B cell (primary cell): ENCODE data around the gene ADORA2A. TPM values are rescaled to one million over a fixed set of nuclear protein-coding genes. Genes with fewer than 3 reads are reported as not detected.

Source experiments
- ATAC-seq: fragments of 200-7000 bp; cut with Tn5 transposase; one replicate; pipeline ENCODE4 v1.10.0; 2021; ENCODE audit warnings: low read depth, mild to moderate bottlenecking, moderate number of reproducible peaks, moderate library complexity
- CTCF ChIA-PET: fragments of 350-600 bp; sonication (Branson Sonifier 250); formaldehyde crosslinking; loops from one replicate; lab custom pipeline; 2021; ENCODE audit warnings: antibody characterized with exemption, inconsistent platforms; lab: Charles Lee
- POLR2A ChIA-PET: fragments of 350-600 bp; sonication (Branson Sonifier 250); formaldehyde crosslinking; loops from one replicate; lab custom pipeline; 2021; ENCODE audit warnings: antibody characterized with exemption; lab: Charles Lee
- DNase-seq: peaks from one replicate; pipeline ENCODE4 v3.0.0; 2013
- H2AFZ ChIP-seq: 2 replicates; pipeline ENCODE4 v1.6.1; 2012; ENCODE audit warnings: mild to moderate bottlenecking, low read depth, low read length; ENCODE audit not compliant: insufficient read depth, poor library complexity, severe bottlenecking
- H3K27ac ChIP-seq, 2 donors: 1 replicate in 1 of 2; 2 replicates in 1 of 2; pipeline ENCODE4 v1.5.1; 2012 to 2013; ENCODE audit warnings: low read length in 2 of 2, mild to moderate bottlenecking in 2 of 2, moderate library complexity in 1 of 2
- H3K27me3 ChIP-seq, 4 experiments: fragments of 200-600 bp in 1 of 4; sonication (generic) in 1 of 4; replicated peaks in 1 of 4; 1 replicate in 2 of 4; 2 replicates in 2 of 4; pipeline versions ENCODE4 v1.6.1 to v1.7.0; 2013 to 2016; ENCODE audit warnings: low read length in 3 of 4, mild to moderate bottlenecking in 2 of 4, mixed read lengths in 1 of 4, moderate library complexity in 1 of 4; ENCODE audit not compliant: insufficient read depth in 4 of 4, control insufficient read depth in 3 of 4; ENCODE audit errors: control extremely low read depth in 1 of 4
- H3K36me3 ChIP-seq, 2 experiments: replicated peaks in 1 of 2; 1 replicate in 1 of 2; 2 replicates in 1 of 2; pipeline versions ENCODE4 v1.6.1 to v1.7.1; 2013; ENCODE audit warnings: low read length in 1 of 2; ENCODE audit not compliant: insufficient read depth in 2 of 2, control insufficient read depth in 1 of 2; ENCODE audit errors: control extremely low read depth in 1 of 2, extremely low read depth in 1 of 2
- H3K4me1 ChIP-seq, 2 donors: fragments of 200-600 bp in 1 of 2; sonication (generic) in 1 of 2; 1 replicate in 1 of 2; 2 replicates in 1 of 2; pipeline versions ENCODE4 v1.5.1 to v1.6.1; 2013 to 2017; ENCODE audit warnings: low read length in 2 of 2; ENCODE audit not compliant: control insufficient read depth in 2 of 2, insufficient read depth in 2 of 2
- H3K4me2 ChIP-seq: replicated peaks from 2 replicates; pipeline ENCODE3; 2012; ENCODE audit warnings: mild to moderate bottlenecking, low read depth, low read length; ENCODE audit not compliant: poor library complexity, severe bottlenecking
- H3K4me3 ChIP-seq, 5 experiments: fragments of 200-600 bp in 1 of 5; sonication (generic) in 1 of 5; 1 replicate in 3 of 5; 2 replicates in 2 of 5; pipeline versions ENCODE4 v1.5.1 to v1.7.0; 2011 to 2016; ENCODE audit warnings: low read length in 4 of 5, mild to moderate bottlenecking in 4 of 5, low read depth in 2 of 5, control low read depth in 1 of 5, moderate library complexity in 1 of 5; ENCODE audit not compliant: insufficient read depth in 1 of 5; ENCODE audit errors: control extremely low read depth in 1 of 5, extremely low read depth in 1 of 5
- H3K79me2 ChIP-seq: fragments of 200-600 bp; sonication (generic); one replicate; pipeline ENCODE4 v1.6.0; 2016; ENCODE audit warnings: low read length; ENCODE audit not compliant: control insufficient read depth, insufficient read depth
- H3K9ac ChIP-seq: fragments of 200-600 bp; sonication (generic); 2 replicates; pipeline ENCODE4 v1.6.1; 2017; ENCODE audit warnings: mild to moderate bottlenecking, low read length, moderate library complexity
- H3K9me3 ChIP-seq, 3 donors: one replicate each; pipeline versions ENCODE4 v1.6.1 to v1.7.1; 2013; ENCODE audit warnings: low read length in 2 of 3; ENCODE audit not compliant: control insufficient read depth in 2 of 3, insufficient read depth in 1 of 3; ENCODE audit errors: control extremely low read depth in 1 of 3
- H4K20me1 ChIP-seq: 2 replicates; pipeline ENCODE4 v1.6.0; 2012; ENCODE audit warnings: mild to moderate bottlenecking, low read length; ENCODE audit not compliant: insufficient read depth, control insufficient read depth, poor library complexity, severe bottlenecking
- H3K27ac Mint-ChIP-seq: one replicate; pipeline ENCODE4 v1.8.0; 2021; ENCODE audit warnings: mixed read lengths
- H3K27me3 Mint-ChIP-seq: one replicate; pipeline ENCODE4 v1.8.0; 2021; ENCODE audit warnings: mixed read lengths
- H3K4me1 Mint-ChIP-seq: one replicate; pipeline ENCODE4 v1.8.0; 2021; ENCODE audit warnings: mixed read lengths
- H3K4me3 Mint-ChIP-seq: one replicate; pipeline ENCODE4 v1.8.0; 2021; ENCODE audit warnings: mixed read lengths
- H3K9me3 Mint-ChIP-seq: one replicate; pipeline ENCODE4 v1.8.0; 2022; ENCODE audit warnings: mixed read lengths; ENCODE audit not compliant: insufficient read depth
- EZH2 ChIP-seq: IDR thresholded peaks from 2 replicates; pipeline ENCODE4 v1.6.1; 2012; ENCODE audit warnings: borderline replicate concordance, low read depth, mild to moderate bottlenecking, moderate library complexity, low read length; ENCODE audit not compliant: insufficient read depth, poor library complexity, severe bottlenecking
- WGBS: methylation state at CpG from one replicate; pipeline ENCODE4 v1.1.5; 2013; ENCODE audit warnings: missing lambda C conversion rate; ENCODE audit not compliant: insufficient coverage; 5-methylcytosine and 5-hydroxymethylcytosine counted together
- intact Hi-C: fragments of 100-400 bp; cut with micrococcal nuclease; formaldehyde crosslinking; loops from one replicate; pipeline ENCODE4 v1.10.0; 2022
- polyA plus RNA-seq: library from polyadenylated mRNA; depleted of rRNA; stranded (reverse); fragments of >200 nt; gene quantifications from 2 replicates; pipeline ENCODE4 v1.2.3, GENCODE V29; 2012
- total RNA-seq, 2 donors: library from RNA; stranded (reverse); fragments of 120-200 nt in 1 of 2; gene quantifications; 1 replicate in 1 of 2; 2 replicates in 1 of 2; pipeline versions ENCODE4 v1.2.3 to v1.2.4, GENCODE V29; 2013 to 2022
- TF ChIP-seq, protein P1 (sequence below): fragments of 200-600 bp; IDR thresholded peaks from one replicate; pipeline ENCODE4 v1.8.0; 2022; ENCODE audit warnings: antibody characterized with exemption, mild to moderate bottlenecking

The ADORA2A gene
- total and polyA plus RNA-seq, 2 donors (not counting 1 experiment from before 2014, with no cell fraction given) = 30.5 to 45.4 TPM

DNA sequence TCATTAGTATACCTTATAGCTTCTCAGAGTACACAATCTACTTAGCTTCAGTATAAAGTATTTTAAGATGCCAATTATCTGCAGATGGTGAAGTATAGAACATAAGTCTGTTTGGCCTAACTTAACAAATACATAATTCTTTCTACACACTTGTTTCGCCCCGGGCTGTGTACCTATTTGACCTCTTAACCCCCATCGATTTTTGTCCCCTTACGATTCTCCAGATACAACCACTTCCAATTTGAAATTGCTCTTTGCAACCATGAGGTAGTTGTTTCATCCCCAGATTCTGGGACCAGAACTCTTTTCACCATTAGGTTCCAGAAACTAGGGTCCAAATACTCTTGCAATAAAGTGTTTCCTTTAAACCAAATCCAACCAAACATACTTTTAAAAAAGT is 57.8 kb downstream of the ADORA2A start:
- ATAC-seq (no peak), DNase-seq (no peak)
- intact Hi-C loops = loop anchor here (1.0 to 5.0 kb wide), 3 partner anchors 42 to 160 kb away; no protein-coding TSS in a partner anchor
- WGBS = 98% methylated on average over 4 of the region's 4 CpGs
- ChIA-PET POLR2A (interaction anchor here (1.4 kb wide), 1 partner anchor 57 kb away, joined by 3 read pairs; no protein-coding TSS in a partner anchor), CTCF (interaction anchor here (0.9 to 3.0 kb wide), 8 partner anchors 17 to 63 kb away, joined by 3 to 25 read pairs (median 5); partner anchors contain the start of gene ADORA2A)
- no peak overlapping the region for H3K27ac ChIP-seq
- H3K4me1 ChIP-seq = no peaks in the 10 kb centered on the region
- no peak overlapping the region for H3K9ac ChIP-seq
- H3K9me3 ChIP-seq = no peaks in the 10 kb centered on the region
- H3K4me2 ChIP-seq = no peak overlapping the region
- no peaks in the 10 kb centered on the region for H4K20me1 ChIP-seq
- Mint-ChIP-seq H3K27me3 (peaks cover 10% of the 10 kb centered on the region), H3K27ac (no peak overlapping the region), H3K9me3 (no peaks in the 10 kb centered on the region), H3K4me1 (peaks cover 10% of the 10 kb centered on the region), H3K4me3 (no peak overlapping the region)
- H3K36me3 ChIP-seq = no peaks in the 10 kb centered on the region
- H3K4me3 ChIP-seq = no peak overlapping the region
- H3K79me2 ChIP-seq = no peaks in the 10 kb centered on the region
- TF ChIP-seq, protein P1, sequence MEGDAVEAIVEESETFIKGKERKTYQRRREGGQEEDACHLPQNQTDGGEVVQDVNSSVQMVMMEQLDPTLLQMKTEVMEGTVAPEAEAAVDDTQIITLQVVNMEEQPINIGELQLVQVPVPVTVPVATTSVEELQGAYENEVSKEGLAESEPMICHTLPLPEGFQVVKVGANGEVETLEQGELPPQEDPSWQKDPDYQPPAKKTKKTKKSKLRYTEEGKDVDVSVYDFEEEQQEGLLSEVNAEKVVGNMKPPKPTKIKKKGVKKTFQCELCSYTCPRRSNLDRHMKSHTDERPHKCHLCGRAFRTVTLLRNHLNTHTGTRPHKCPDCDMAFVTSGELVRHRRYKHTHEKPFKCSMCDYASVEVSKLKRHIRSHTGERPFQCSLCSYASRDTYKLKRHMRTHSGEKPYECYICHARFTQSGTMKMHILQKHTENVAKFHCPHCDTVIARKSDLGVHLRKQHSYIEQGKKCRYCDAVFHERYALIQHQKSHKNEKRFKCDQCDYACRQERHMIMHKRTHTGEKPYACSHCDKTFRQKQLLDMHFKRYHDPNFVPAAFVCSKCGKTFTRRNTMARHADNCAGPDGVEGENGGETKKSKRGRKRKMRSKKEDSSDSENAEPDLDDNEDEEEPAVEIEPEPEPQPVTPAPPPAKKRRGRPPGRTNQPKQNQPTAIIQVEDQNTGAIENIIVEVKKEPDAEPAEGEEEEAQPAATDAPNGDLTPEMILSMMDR = no peak
- TF ChIP-seq EZH2 = no peak
- no peak overlapping the region for H2AFZ ChIP-seq
- no peaks in the 10 kb centered on the region for H3K27me3 ChIP-seq

DNA sequence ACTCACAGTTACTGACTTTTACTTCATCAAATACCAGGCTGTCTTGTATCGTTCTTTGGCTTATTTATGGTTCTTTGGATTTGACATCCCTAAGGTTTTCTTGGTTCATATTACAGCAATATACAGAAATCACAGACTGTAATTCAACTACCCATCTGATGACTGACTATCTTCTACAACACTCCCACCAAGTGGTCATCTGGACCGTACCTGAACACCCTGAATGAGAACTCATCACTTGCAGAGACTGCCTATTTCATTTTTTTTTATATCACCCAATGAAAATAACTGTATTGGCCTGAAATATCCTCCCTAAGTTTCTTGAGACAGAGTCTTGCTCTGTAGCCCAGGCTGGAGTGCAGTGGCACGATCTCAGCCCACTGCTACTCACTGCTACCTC is 58.2 kb downstream of the ADORA2A start:
- H3K27ac ChIP-seq = no peak overlapping the region
- ChIA-PET POLR2A (no interaction called here), CTCF (interaction anchor here (0.7 to 5.7 kb wide), 16 partner anchors 10 to 159 kb away, joined by 3 to 67 read pairs (median 4); partner anchors contain the start of gene ADORA2A)
- no peaks in the 10 kb centered on the region for H3K36me3 ChIP-seq
- H3K4me3 Mint-ChIP-seq = no peak overlapping the region
- H3K27me3 ChIP-seq = no peaks in the 10 kb centered on the region
- no peak overlapping the region for H2AFZ ChIP-seq
- no peaks in the 10 kb centered on the region for H4K20me1 ChIP-seq
- no peaks in the 10 kb centered on the region for H3K4me1 ChIP-seq
- no peak overlapping the region for H3K27ac Mint-ChIP-seq
- no peak for TF ChIP-seq EZH2
- TF ChIP-seq, protein P1 = peak; percentile 62
- ATAC-seq (peak; percentile 73), DNase-seq (peak; percentile 65)
- no peaks in the 10 kb centered on the region for H3K9me3 Mint-ChIP-seq
- no peaks in the 10 kb centered on the region for H3K79me2 ChIP-seq
- H3K27me3 Mint-ChIP-seq = peaks cover 8% of the 10 kb centered on the region
- H3K4me3 ChIP-seq = no peak overlapping the region
- H3K9ac ChIP-seq = no peak overlapping the region
- intact Hi-C loops = loop anchor here (1.0 to 5.0 kb wide), 3 partner anchors 42 to 160 kb away; no protein-coding TSS in a partner anchor
- 100% methylated on average over 2 of the region's 3 CpGs for WGBS
- H3K4me1 Mint-ChIP-seq = peaks cover 10% of the 10 kb centered on the region
- no peak overlapping the region for H3K4me2 ChIP-seq
- no peaks in the 10 kb centered on the region for H3K9me3 ChIP-seq
